Ramos (cell line): Measurements from ENCODE around the gene SLC39A2.
"Not testable (repeated sequence)": the region's sequence is repeated elsewhere in the genome, so short reads cannot be mapped to it uniquely, and the experiment has no call there.

ENCODE experiments used
- in situ Hi-C: fragments of 300-500 bp; cut with MboI; formaldehyde crosslinking; loops from one replicate; pipeline ENCODE4 v1.14.3; 2022; ENCODE audit warnings: low sequenced_read_pairs; ENCODE audit not compliant: unreplicated experiment

Gene SLC39A2

GRCh38 chr14:21024585-21025370, 25.7 kb downstream of the SLC39A2 start, which contains the start of gene NDRG2:
Gene NDRG2, minus strand, starts transcription at chr14:21025061. Its CDS starts 1,746 bp downstream, at chr14:21023315.
- in situ Hi-C loops = no loop called here

GRCh38 chr14:21025371-21026273, 26.5 kb downstream of the SLC39A2 start:
- in situ Hi-C loops = no loop called here

DNA sequence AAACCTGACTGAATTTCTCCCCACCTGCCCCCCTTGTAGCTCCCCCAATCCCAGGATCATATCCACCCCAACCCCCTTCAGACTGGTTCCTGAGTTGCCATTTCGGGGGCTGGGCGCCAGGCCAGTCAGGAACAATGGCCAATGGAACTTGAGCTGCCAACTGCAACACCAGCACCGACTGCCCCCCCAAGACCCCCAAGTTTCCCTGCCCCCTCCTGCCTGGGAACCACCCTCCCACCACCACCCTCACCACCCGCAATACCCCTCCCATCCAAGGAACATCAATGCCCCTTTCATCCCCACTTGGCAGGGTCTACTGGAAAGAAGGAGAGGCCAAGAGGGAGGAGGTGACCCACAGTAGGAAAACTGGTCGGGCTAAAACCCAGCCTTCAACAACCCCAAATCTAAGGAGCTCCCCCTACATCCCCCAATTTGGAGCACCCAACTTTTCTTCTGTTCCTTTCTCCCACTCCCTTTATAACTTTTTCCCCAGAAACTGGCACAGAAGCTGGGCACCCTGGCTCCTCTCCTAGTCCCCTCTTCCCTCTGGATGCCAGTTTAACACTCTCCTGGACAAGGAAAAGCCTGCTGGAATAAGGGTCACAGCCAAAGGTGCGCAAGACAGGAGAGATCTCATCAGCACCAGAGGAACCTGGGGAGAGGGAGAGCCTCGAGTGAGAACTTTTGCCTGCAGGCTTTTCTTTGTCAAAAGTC, 27.3 kb downstream of the SLC39A2 start:
- in situ Hi-C loops = no loop called here

GRCh38 chr14:21026988-21027315, 27.9 kb downstream of the SLC39A2 start:
- in situ Hi-C loops = no loop called here

- in situ Hi-C loops = no loop called here
Observed at GRCh38 chr14:21029917-21030316, 30.8 kb downstream of the SLC39A2 start, which contains the start of gene TPPP2. Gene TPPP2, plus strand, starts transcription at chr14:21030217. Its CDS starts 365 bp downstream, at chr14:21030582.

- in situ Hi-C loops = no loop called here
Observed at GRCh38 chr14:21030531-21030930, 31.4 kb downstream of the SLC39A2 start.

GRCh38 chr14:21032326-21033132, 33.4 kb downstream of the SLC39A2 start:
- in situ Hi-C loops = no loop called here

DNA sequence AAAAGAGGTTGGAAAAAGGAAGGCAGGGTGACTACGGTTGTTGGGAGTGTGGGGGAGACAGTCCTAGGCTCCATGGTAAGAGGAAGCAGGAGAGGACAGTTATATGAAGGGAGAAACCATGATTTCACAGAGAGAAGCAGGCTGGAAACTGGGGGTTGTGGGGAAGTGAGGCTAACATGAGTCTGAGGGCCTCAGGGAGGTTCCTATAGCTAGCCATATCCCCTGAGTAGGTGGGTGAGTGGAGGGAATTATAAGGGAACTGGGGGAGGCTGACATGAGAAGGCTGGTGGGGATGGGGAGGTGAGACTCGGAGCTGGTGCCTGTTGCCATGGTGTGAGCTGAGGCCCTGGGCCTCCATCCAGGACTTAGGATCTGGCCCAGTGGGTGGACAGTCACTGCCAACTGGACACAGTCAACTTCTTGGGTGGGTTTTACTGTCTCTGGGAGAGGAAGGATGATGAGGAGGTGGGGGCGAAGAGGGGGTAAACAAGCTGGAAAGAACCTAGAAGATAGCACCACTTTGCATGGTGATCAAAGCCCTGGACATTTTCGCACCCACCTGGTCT, 34.1 kb downstream of the SLC39A2 start:
- in situ Hi-C loops = no loop called here

DNA sequence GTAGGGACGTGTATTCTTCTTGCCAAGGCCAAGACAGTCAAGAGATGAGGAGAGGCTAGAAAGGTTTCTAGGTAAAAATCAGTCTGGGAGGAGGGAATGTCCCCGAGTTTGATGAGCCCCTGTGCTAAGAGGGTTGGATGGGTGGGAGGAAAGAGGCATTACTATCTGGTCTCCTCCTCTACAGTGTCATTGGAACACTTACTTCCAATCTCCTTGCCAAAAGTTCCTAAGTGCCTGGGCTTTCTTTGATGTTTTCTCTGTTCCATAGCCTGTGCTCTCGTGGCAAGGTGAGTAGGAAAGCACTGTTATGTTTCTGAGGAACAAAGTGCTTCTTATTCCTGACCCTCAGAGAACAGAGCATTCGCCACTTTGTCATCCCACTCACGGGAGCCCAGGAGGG, 35.6 kb downstream of the SLC39A2 start, which contains the start of gene RNASE13:
TSS of gene RNASE13 (minus strand) at position 101 of the 400 bp plus-strand sequence. CDS start 519 bp downstream, outside the sequence.
- in situ Hi-C loops = no loop called here

- in situ Hi-C loops = no loop called here
Observed at GRCh38 chr14:21036751-21037150, 37.7 kb downstream of the SLC39A2 start.

GRCh38 chr14:21037156-21037555, 38.1 kb downstream of the SLC39A2 start:
- in situ Hi-C loops = no loop called here

DNA sequence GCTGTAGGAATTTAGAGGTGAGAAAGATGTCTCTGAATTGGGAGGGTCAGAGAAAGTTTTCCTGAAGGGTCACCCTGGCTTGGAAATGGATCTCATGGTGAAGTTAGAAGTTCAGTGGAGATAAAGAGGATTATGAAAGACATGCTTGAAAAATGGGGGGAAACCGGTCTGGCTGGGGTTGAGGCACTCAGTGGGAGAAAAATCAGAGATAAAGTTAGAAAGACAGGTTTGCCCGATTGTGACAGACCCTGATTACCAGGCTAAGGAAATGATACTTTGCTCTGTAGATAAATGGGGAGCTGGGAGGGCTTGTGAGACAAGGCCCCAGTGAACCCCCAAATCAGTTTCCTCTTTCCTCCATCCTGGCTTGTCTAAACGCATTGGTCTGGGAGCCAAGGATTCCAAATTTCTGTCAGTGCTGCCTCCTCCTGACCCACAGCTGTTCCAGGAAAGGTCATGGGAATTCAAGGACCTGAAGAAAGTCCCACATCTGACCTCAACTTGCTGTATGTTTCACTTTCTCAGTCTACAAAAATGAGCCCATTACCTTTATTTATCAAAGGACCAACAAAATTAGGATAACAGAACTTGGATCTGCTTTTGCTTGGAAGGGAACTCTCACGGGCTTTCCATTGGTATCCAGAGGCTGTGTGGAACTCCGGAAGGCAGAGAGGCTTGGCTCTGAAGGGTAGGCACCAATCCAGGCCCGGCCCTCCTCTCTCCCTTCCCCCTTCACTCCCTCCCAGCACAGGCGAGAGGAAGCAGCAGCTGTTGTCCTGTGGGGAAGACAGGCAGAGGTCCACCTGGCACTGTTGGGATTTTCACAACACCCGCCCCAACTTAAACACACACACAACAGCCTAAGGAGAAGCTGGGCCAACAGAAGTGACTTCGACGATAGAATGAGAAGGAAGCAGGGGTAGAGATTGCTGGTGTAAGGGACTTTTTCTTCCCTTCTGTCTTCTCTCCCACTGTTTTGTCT, 39.6 kb downstream of the SLC39A2 start:
- in situ Hi-C loops = no loop called here

- in situ Hi-C loops = no loop called here
Observed at GRCh38 chr14:21039585-21040369, 40.7 kb downstream of the SLC39A2 start.

GRCh38 chr14:21040370-21040925, 41.4 kb downstream of the SLC39A2 start:
- in situ Hi-C loops = no loop called here

DNA sequence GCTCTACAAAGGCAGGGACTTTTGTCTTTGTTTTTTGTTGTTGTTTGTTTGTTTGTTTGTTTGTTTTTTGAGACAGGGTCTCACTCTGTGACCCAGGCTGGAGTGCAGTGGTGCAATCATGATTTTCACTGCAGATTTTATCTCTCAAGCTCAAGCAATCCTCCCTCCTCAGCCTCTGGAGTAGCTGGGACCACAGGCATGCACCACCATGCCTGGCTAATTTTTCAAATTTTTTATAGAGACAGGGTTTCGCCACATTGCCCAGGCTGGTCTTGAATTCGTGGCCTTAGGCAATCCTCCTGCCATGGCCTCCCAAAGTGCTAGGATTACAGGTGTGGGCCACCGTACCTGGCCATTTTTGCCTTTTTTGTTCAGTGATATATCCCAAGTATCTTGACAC, 41.8 kb downstream of the SLC39A2 start:
- in situ Hi-C loops = not testable (repeated sequence)

DNA sequence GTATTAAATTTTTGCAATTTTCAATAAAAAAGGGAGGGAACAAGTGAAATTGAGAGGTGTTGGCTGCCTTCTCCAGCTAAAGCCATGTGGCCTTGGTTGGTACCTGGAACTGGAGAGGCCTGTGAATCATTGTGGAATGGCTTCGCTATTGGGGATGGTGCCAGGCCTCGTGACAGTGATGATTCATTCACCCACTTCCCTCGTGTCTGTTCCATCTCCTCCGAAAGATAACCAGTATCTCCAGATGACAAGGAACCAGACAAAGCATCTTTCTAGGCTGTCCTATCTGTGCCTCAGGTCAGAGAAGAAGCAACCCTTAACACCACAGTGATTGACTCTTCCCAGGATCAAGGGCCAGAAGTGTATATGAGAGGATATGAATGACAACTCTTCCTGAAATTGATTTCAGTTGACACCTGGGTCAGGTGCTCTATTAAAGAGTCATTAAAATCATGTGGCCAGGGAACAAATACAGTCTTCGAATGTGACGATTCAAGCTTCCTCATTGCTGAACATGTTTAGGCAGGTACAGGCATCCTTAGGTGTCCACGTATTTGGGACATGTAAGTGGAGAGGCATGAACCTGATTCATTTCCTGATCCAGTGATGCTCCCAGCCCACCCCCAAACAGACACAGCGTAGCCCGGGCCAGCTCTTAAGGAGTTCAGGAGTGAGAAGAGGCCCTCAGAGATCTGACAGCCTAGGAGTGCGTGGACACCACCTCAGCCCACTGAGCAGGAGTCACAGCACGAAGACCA, 42.8 kb downstream of the SLC39A2 start, which contains the start of gene RNASE7:
TSS of gene RNASE7 (plus strand) at position 687 of the 758 bp plus-strand sequence. CDS start 631 bp downstream, outside the sequence.
- in situ Hi-C loops = no loop called here
